ENCODE results near the gene ABTB1. TPM values are rescaled to one million over a fixed set of nuclear protein-coding genes. Genes with fewer than 3 reads are reported as not detected.

The ABTB1 gene
- total and polyA plus RNA-seq, 2 of the 13 experiments (the other 11 are each of a cell fraction or from before 2014, with no cell fraction given): 0.42 to 14.5 TPM

DNA sequence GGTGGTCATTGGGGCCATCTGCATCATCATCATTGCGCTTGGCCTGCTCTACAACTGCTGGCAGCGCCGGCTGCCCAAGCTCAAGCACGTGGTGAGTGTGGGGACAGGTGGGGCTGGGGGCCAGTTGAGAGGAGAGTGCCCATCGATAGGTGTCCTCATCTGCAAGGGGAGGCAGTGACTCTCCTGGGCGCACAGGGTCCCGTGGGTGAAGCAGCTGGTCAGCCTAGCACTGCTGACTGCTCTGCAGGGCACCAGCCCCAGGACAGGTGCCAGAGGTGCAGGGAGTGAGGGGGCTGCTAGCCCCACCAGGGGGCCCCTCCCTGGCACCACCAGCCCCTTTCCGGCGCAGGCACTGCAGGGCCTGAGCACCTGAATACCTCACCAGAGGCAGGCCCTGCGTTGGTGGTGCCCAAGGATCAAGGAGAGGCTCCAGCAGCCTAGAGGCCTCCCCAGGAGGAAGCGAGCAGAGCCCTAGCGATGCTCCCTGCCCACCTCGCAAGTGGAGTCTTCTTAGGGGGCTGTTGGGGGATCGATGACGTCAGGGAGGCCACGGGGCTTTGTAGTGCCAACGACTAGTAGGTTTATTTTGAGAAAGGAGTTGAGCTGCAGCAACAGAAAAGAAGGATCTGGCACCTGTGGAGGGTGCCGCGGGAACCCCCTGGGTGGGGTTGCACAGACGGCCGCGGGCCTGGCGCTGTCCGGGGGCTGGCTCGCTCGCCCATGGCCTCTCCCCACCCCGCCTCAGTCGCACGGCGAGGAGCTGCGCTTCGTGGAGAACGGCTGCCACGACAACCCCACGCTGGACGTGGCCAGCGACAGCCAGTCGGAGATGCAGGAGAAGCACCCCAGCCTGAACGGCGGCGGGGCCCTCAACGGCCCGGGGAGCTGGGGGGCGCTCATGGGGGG, 976 bp upstream of the ABTB1 start (continued):
- TF ChIP-seq, protein P1, sequence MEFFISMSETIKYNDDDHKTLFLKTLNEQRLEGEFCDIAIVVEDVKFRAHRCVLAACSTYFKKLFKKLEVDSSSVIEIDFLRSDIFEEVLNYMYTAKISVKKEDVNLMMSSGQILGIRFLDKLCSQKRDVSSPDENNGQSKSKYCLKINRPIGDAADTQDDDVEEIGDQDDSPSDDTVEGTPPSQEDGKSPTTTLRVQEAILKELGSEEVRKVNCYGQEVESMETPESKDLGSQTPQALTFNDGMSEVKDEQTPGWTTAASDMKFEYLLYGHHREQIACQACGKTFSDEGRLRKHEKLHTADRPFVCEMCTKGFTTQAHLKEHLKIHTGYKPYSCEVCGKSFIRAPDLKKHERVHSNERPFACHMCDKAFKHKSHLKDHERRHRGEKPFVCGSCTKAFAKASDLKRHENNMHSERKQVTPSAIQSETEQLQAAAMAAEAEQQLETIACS (CRISPR knock-in tag; IDR thresholded peaks at IDR 0.05): no peak
- TF ChIP-seq ATF7 (IDR thresholded peaks at IDR 0.05) (peak; percentile 50; the same call in 1 of the 2 replicates), ATF7 (CRISPR knock-in tag; IDR thresholded peaks at IDR 0.05) (no peak), SRF (IDR thresholded peaks at IDR 0.05; ENCODE audit: low read depth, low read length) (no peak), ZC3H4 (CRISPR knock-in tag; IDR thresholded peaks at IDR 0.05; ENCODE audit: borderline replicate concordance) (0 out of 2 replicates have a peak, but pooled peaks have one; percentile 36), ZNF281 (CRISPR knock-in tag; IDR thresholded peaks at IDR 0.05; ENCODE audit: borderline replicate concordance) (no peak), RORA (CRISPR knock-in tag; IDR thresholded peaks at IDR 0.05) (no peak), HNRNPH1 (optimal IDR thresholded peaks at IDR 0.05; ENCODE audit: low read depth, low read length) (no peak), AGO2 (optimal IDR thresholded peaks at IDR 0.05; ENCODE audit: low read depth, low read length) (peak; percentile 83), FOXC1 (CRISPR knock-in tag; IDR thresholded peaks at IDR 0.05; ENCODE audit: borderline replicate concordance) (no peak), RBAK (CRISPR knock-in tag; IDR thresholded peaks at IDR 0.05) (no peak), HDAC1 (CRISPR knock-in tag; IDR thresholded peaks at IDR 0.05) (no peak), ZNF83 (CRISPR knock-in tag; IDR thresholded peaks at IDR 0.05; ENCODE audit: borderline replicate concordance) (no peak), NR2F1 (CRISPR knock-in tag; IDR thresholded peaks at IDR 0.05) (no peak), ZNF501 (CRISPR knock-in tag; IDR thresholded peaks at IDR 0.05) (no peak), AFF4 (CRISPR knock-in tag; IDR thresholded peaks at IDR 0.05) (no peak)
- TF ChIP-seq, protein P2, sequence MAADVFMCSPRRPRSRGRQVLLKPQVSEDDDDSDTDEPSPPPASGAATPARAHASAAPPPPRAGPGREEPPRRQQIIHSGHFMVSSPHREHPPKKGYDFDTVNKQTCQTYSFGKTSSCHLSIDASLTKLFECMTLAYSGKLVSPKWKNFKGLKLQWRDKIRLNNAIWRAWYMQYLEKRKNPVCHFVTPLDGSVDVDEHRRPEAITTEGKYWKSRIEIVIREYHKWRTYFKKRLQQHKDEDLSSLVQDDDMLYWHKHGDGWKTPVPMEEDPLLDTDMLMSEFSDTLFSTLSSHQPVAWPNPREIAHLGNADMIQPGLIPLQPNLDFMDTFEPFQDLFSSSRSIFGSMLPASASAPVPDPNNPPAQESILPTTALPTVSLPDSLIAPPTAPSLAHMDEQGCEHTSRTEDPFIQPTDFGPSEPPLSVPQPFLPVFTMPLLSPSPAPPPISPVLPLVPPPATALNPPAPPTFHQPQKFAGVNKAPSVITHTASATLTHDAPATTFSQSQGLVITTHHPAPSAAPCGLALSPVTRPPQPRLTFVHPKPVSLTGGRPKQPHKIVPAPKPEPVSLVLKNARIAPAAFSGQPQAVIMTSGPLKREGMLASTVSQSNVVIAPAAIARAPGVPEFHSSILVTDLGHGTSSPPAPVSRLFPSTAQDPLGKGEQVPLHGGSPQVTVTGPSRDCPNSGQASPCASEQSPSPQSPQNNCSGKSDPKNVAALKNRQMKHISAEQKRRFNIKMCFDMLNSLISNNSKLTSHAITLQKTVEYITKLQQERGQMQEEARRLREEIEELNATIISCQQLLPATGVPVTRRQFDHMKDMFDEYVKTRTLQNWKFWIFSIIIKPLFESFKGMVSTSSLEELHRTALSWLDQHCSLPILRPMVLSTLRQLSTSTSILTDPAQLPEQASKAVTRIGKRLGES (CRISPR knock-in tag; IDR thresholded peaks at IDR 0.05; ENCODE audit: borderline replicate concordance): no peak

Measured in HepG2 (cell line).